ENCODE data around the gene RBMXL2.

- TF ChIP-seq RCOR1 (IDR thresholded peaks at IDR 0.05; ENCODE audit: insufficient replicate concordance, low read length) (no peak), ELK1 (IDR thresholded peaks at IDR 0.05; ENCODE audit: borderline replicate concordance, low read depth, low read length) (no peak), POLR2A (IDR thresholded peaks at IDR 0.05; ENCODE audit: low read depth, low read length) (no peak), NFE2L2 (IDR thresholded peaks at IDR 0.05; ENCODE audit: low read depth, low read length) (no peak), USF2 (IDR thresholded peaks at IDR 0.05; ENCODE audit: low read depth, low read length) (no peak), CTCF (conservative IDR thresholded peaks at IDR 0.05; ENCODE audit: low read depth, low read length) (no peak), MXI1 (IDR thresholded peaks at IDR 0.05; ENCODE audit: borderline replicate concordance, low read depth, low read length) (no peak), FOS (IDR thresholded peaks at IDR 0.05; ENCODE audit: low read depth, low read length) (no peak), CEBPB (IDR thresholded peaks at IDR 0.05; ENCODE audit: low read depth, low read length) (no peak), SMC3 (IDR thresholded peaks at IDR 0.05; ENCODE audit: low read depth, low read length) (no peak), RFX5 (IDR thresholded peaks at IDR 0.05; ENCODE audit: low read depth, low read length) (no peak), BHLHE40 (IDR thresholded peaks at IDR 0.05; ENCODE audit: low read depth, low read length) (no peak)
Measured at GRCh38 chr11:7080900-7081299, 7.9 kb upstream of the RBMXL2 start.

Measured in IMR-90 (cell line).